Inflammatory macrophage treated with lipopolysaccharide for 1 hour (primary cell): ENCODE measurements around the gene ART4.

Experiments
- DNase-seq, 2 donors: peaks; one replicate each; pipeline ENCODE4 v3.0.0-alpha.2; 2020 to 2022

Gene ART4

DNA sequence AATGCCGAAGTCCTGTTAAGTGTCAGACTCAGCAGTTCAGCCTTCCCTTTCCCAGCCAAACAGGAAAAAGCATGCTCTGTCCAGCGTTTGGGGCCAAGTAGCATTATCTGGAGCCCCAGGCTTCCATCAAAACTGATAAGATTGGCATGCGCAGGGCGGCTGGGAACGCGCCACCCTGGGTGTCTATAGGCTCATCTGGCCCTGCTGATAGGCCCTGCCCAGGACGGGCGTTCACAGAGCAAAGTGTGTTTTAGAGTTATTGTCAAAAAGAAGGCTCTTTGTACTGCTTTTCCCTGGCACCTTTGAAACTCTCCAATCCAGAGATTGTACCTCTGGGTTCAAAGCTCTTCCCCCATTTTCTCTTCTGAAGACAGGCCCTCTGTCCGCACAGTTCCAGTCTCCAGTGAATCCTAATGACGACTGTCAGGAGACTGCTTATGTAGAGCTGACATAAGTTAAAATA lies at the start of gene ART4:
Gene ART4, minus strand, starts transcription at position 102 of the 463 bp plus-strand sequence. CDS start 413 bp downstream, outside the sequence.
- no peak for DNase-seq

- DNase-seq = no peak
These were observed 49.6 kb upstream of the ART4 start for GRCh38 chr12:14892726-14893505.

- no peak for DNase-seq
These were observed 47.4 kb upstream of the ART4 start for GRCh38 chr12:14890701-14891100.

DNA sequence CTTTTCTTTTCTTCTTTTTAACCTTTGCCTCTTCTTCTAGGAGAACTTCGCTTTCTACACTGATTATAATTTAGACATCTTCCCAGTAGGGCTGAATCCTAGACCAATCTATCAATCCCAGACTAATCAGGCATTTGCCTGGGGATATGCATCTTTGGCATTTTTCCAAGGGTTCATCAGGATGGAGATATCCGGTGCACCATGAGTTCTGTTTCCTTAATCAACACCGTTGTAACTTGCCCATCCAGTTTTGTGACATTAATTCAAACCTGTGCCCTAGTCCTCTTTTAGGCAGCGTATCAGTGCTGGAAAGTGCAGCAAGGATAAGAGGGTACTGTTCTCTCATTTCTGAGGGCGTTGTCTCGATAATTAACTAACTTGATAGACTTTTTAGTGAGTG lies 42.9 kb upstream of the ART4 start:
- DNase-seq = no peak

DNA sequence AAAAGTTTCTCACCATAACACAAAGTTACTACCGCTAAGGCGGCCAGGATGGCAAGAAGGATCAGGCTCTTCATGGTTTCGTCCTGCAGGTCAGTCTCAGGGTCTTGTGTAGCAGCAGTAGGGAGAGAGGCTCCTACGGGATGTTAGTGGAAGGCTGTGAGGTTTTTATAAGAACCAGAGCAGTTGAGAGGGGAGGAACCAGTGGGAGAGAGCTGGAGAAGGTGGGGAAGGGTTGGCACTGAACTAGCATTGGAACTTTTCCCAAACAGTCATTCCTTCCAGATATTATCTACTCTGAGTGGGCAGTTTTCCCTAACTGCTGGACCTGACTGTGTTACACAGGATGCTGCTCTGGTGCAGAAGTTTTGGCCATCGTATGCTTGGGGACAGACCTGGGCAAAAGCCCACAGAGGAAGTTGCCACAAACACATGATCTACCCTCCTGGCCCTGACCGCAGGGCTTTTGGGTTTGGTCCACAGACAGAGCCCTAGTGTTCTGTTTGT lies 42.4 kb upstream of the ART4 start, which contains the start of gene MGP:
Gene MGP, minus strand, starts transcription at position 137 of the 504 bp plus-strand sequence. Its CDS starts 63 bp downstream, at position 74.
- no peak for DNase-seq

GRCh38 chr12:14884458-14884878 lies 41.1 kb upstream of the ART4 start:
- DNase-seq = peak; percentile 46 to 58

DNA sequence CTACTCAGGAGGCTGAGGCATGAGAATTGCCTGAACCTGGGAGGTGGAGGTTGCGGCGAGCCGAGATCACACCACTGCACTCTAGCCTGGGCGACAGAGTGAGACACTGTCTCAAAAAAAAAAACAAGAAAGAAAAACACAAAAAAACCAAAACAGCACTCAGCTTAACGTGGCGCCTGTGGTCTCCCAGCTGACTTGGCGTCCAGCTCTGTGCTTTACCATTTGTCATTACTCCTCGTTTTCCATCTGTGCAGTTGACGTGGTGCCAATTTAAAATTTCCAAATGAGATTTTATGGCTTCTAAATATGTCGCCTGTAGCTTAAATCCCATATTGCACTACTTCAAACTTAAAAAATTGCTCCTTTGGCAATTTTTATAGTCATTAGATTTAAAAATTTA lies 40.4 kb upstream of the ART4 start:
- no peak for DNase-seq

- no peak for DNase-seq
These were observed 37.6 kb upstream of the ART4 start for GRCh38 chr12:14880890-14881453.

DNA sequence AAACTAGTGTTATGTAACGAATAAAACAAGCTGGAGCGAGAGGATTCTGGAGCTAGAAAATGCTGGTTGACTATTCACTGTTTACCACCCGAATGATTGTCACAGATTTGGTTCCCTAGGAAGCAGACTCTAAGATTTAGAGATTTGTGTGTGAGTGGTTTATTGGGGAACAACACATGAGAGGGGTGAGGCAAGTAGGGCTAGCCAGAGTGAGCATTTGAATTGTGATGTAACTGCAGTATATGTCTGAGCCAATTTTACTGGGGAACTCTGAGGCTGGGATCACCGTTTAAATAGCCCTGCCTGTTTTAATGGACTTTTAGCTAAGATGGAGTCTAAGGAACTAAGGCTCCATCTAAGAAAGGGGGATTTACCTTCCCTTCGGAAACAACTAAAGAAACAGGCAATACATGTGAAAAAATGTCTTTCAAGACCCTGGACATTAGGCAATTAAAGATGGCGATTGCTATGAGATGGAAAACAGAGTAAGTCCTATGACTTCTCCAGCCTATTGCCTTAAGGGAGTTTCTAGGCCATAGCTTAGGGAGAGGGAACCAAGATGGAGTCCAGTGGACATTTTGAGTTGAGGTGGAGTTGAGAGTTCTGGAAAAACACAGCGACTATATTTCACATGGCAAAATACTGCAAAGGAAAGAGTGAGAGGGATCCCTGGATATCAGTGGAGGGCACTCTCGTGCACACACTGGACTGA lies 36.1 kb upstream of the ART4 start:
- no peak for DNase-seq

DNA sequence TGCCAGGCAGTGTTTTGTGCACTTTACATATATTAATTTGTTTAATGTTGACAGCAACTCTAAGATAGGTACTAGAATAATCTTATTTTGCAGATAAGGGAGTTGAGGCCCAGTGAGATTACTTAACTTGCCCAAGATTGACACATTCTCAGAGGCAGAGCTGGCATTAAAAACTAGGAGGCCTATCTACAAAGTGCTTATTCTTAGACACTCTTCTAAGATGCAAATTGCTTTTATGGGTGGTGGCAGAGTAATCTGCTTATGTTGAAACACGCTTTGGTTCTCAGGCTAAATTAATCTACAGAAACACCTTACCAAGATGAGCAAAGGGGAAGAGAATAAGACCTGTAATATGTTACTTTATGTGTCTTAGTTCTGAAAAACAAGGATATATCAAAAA lies 35.2 kb upstream of the ART4 start:
- no peak for DNase-seq

DNA sequence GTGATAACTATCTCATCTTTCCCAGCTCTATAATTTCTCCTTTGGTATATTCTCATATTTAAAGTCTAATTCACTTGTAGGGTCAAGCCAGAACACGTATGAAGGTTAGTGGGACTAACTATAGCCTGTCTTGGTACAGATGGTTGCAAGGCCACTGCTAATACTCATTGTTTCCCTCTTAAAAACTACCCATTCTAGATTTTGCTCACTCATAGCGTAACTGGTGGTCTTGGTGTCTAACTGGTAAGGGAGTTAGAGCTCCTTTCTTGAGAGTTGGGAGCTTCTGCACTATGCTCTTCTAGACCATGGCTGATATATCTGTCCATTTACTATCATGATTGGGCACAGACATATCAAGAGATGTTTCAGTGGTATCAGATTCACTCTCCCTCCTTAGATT lies 33.5 kb upstream of the ART4 start:
- no peak for DNase-seq

- DNase-seq = no peak
These were observed 31.6 kb upstream of the ART4 start for GRCh38 chr12:14874882-14875281.

DNA sequence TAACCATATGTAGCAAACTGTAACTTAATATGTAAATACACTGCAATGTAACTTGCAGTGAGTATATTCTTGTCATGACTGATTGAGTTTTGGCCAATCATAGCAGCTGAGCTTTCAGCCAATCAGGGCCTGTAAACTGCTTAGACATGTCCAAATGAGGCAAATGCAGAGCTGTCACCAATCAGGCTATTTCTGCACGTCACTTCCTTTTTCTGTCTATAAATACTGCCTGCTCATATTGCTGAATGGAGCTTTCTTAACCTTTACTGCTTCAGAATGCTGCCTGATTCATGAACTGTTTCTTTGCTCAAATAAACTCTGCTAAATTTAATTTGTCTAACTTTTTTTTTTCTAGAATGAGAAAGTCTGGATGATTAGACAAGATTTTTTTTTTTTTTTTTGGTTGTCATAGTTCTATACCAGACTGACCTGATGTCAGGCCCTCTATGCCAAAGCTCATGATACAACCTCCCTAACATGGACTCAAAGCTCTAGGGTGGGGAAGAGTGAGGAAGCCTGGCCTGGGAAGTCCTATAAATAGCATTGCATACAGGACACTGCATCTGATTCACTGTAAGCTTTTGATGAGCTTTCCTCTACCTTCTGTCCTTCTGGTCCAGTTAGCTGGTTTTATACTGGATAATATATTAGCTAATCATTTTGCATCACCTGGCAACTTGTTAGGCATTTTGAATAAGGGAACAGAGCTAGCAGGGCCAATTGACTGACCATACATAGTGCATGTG lies 30.3 kb upstream of the ART4 start:
- peak in 1 of 2 donors; percentile 12 for DNase-seq

DNA sequence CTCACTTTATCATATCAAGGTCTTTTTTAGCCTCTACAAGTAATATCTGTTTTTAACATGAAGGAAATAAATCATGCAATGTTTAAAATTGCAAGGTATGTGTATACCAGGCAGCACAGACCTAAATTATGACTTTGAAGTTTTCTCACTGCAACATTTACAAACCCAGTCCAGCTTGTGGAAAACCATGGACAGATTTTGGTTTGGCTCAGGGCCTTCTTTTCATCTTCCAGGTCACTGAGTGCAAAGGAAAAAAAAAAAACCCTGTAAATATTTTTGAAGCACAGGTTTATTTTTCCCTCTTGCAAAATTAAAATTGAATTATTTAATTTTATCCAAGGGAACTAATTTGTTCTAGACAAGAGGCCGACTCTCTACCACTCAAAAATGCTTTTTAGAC lies 28.6 kb upstream of the ART4 start:
- no peak for DNase-seq

DNA sequence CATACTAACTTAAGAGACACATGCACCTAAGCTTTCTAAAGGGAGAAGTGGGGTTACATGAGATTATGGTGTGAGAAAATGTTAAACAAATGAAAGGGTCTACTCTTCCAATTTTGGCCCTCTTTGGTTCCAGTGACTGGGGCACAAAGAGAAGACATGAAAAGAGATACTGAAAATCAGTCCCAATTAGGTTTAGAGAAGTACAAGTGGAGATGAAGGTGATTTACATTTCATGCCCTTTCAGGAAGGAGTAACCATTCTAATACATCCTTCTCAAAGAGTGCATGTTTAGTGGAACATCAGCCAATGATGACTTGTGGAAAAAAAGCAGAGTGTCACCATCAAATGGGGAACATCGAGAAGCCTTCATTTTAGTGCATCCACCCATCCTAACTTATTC lies 27.9 kb upstream of the ART4 start:
- DNase-seq = no peak

- DNase-seq = no peak
These were observed 25.7 kb upstream of the ART4 start for GRCh38 chr12:14868916-14869506.

DNA sequence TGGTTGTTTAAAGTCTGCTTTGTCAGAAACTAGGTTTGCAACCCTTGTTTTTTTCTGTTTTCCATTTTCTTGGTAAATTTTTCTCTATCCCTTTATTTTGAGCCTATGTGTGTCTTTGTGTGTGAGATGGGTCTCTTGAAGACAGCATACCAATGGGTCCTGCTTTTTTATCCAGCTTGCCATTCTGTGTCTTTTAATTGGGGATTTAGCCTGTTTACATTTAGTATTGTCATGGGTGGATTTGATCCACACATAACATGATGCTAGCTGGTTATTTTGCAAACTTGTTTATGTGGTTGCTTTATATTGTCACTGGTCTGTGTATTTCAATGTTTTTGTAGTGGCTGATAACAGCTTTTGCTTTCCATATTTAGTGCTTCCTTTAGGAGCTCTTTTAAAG lies 17.2 kb upstream of the ART4 start:
- DNase-seq = no peak

GRCh38 chr12:14858513-14858912 lies 15.2 kb upstream of the ART4 start:
- no peak for DNase-seq

DNA sequence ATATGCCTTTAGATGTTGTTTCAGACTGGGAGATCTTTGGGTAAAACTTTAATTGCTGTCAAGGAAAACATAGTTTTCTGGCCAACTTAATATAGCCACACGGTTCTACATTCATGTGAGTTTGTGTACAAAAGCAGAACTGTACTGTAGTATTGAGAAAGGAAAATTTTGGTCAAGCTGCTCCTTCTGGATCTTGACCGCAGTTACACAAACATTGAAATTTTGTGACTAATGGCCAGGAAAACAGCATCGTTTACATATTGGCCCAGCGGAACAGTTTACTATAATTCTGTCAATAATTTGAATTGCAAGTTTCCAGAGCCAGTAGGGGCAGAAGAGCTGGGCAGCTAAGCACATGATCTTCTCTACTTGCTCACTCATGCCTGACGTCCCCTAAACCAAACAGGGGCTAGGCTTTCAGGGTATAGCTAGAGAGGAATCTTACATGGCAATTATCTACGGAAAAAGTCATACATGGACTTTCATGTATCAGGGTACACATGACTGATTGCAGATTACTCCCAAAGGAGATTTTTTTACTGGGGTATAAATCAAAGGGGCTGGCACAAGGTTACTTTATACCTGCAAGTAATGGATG lies 11.4 kb upstream of the ART4 start:
- DNase-seq = peak in 1 of 2 donors; percentile 5

GRCh38 chr12:14853961-14854360 lies 10.6 kb upstream of the ART4 start:
- no peak for DNase-seq

DNA sequence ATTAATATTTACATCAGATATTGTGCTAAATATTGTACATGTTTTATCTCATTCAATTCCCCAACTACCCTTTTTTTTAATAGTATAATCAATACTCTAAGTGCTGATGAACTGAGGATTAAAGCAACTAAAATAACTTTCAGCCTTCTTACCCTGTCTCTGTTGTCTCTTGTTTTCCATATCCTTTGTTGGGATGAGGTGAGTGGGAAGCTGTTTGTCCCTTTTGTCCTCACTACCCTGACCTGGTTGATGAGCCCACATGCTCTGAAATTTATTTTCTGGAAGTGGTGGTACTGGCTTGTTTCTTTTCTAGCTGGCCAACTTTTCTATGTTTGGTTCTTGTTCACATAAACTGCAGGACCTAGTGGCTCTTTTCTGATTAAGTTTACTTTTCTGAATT lies 9.6 kb upstream of the ART4 start:
- no peak for DNase-seq
